SJCRH30 (cell line): ENCODE results near the gene PSG4. TPM values are rescaled to one million over a fixed set of nuclear protein-coding genes. Genes with fewer than 3 reads are reported as not detected.
"Not testable (repeated sequence)": the region's sequence is repeated elsewhere in the genome, so short reads cannot be mapped to it uniquely, and the experiment has no call there.

Experiments
- DNase-seq, 2 experiments: peaks; one replicate each; pipeline ENCODE4 v3.0.0-alpha.2; 2015 to 2020
- H3K27ac ChIP-seq: fragments of 250-450 bp; sonication (Bioruptor Pico); 2 replicates; pipeline ENCODE4 v1.5.1; 2020; ENCODE audit warnings: mild to moderate bottlenecking, moderate library complexity
- H3K27me3 ChIP-seq: fragments of 250-450 bp; sonication (Bioruptor Pico); 2 replicates; pipeline ENCODE4 v1.5.1; 2020; ENCODE audit warnings: mild to moderate bottlenecking, moderate library complexity
- H3K36me3 ChIP-seq: fragments of 250-450 bp; sonication (Bioruptor Pico); 2 replicates; pipeline ENCODE4 v1.5.1; 2020; ENCODE audit warnings: mild to moderate bottlenecking, moderate library complexity
- H3K4me1 ChIP-seq: fragments of 250-450 bp; sonication (Bioruptor Pico); 2 replicates; pipeline ENCODE4 v1.5.1; 2020; ENCODE audit warnings: mild to moderate bottlenecking, moderate library complexity
- H3K4me3 ChIP-seq: fragments of 250-450 bp; sonication (Bioruptor Pico); 2 replicates; pipeline ENCODE4 v1.5.1; 2020; ENCODE audit warnings: mild to moderate bottlenecking, moderate library complexity
- H3K9me3 ChIP-seq: fragments of 250-450 bp; sonication (Bioruptor Pico); replicated peaks from 2 replicates; pipeline ENCODE4 v1.5.1; 2020; ENCODE audit warnings: mild to moderate bottlenecking, moderate library complexity
- total RNA-seq: library from RNA; depleted of rRNA; stranded (reverse); fragments of >200 nt; shearing (Covaris generic); gene quantifications from 2 replicates; pipeline ENCODE4 v1.2.3, GENCODE V29; 2014; rRNA removed

Gene PSG4
- total RNA-seq, 1 experiment from 2014 or later = not detected

GRCh38 chr19:43178577-43178976 lies 26.9 kb downstream of the PSG4 start:
- not testable (repeated sequence) for H3K9me3 ChIP-seq, DNase-seq, H3K36me3 ChIP-seq, H3K4me3 ChIP-seq, H3K27me3 ChIP-seq, H3K4me1 ChIP-seq, H3K27ac ChIP-seq

- not testable (repeated sequence) for H3K27me3 ChIP-seq, H3K9me3 ChIP-seq, DNase-seq, H3K4me3 ChIP-seq, H3K27ac ChIP-seq, H3K36me3 ChIP-seq, H3K4me1 ChIP-seq
Measured at GRCh38 chr19:43165906-43166305, 39.5 kb downstream of the PSG4 start.

- not testable (repeated sequence) for H3K36me3 ChIP-seq, H3K4me1 ChIP-seq, H3K4me3 ChIP-seq, H3K27ac ChIP-seq, DNase-seq, H3K27me3 ChIP-seq, H3K9me3 ChIP-seq
Measured at GRCh38 chr19:43163135-43163534, 42.3 kb downstream of the PSG4 start.

- H3K4me1 ChIP-seq, H3K4me3 ChIP-seq, H3K27ac ChIP-seq: not testable (repeated sequence)
Measured at GRCh38 chr19:43162261-43162660, 43.2 kb downstream of the PSG4 start.

GRCh38 chr19:43152214-43152613 lies 53.2 kb downstream of the PSG4 start:
- no peak for DNase-seq
- H3K27ac ChIP-seq = no peak overlapping the region
- H3K9me3 ChIP-seq = no peaks in the 10 kb centered on the region
- H3K4me3 ChIP-seq = no peak overlapping the region
- H3K4me1 ChIP-seq = no peaks in the 10 kb centered on the region
- H3K27me3 ChIP-seq = no peaks in the 10 kb centered on the region
- no peaks in the 10 kb centered on the region for H3K36me3 ChIP-seq

More at GRCh38 chr19:43162261-43162660, 43.2 kb downstream of the PSG4 start:
- H3K9me3 ChIP-seq, DNase-seq, H3K27me3 ChIP-seq, H3K36me3 ChIP-seq: not testable (repeated sequence)

- not testable (repeated sequence) for H3K27ac ChIP-seq, DNase-seq, H3K9me3 ChIP-seq, H3K4me1 ChIP-seq, H3K36me3 ChIP-seq, H3K4me3 ChIP-seq, H3K27me3 ChIP-seq
Measured at GRCh38 chr19:43149788-43150187, 55.6 kb downstream of the PSG4 start.

- Histone ChIP-seq H3K36me3 (no peaks in the 10 kb centered on the region), H3K4me1 (no peaks in the 10 kb centered on the region), H3K27me3 (no peaks in the 10 kb centered on the region), H3K9me3 (no peaks in the 10 kb centered on the region), H3K27ac (no peak overlapping the region), H3K4me3 (no peak overlapping the region)
- DNase-seq = no peak
Measured at GRCh38 chr19:43148233-43148632, 57.2 kb downstream of the PSG4 start.

Other genes with a start within 250 kb of the PSG4 start
- gene PSG11, start 179.2 kb downstream of the PSG4 start, total RNA-seq = not detected in 2 replicates
- gene PSG2, start 122.9 kb downstream of the PSG4 start, total RNA-seq = not detected in 2 replicates
- gene PSG5, start 19.1 kb downstream of the PSG4 start, total RNA-seq = not detected in 2 replicates
- 0.08 TPM in 1 of 2 replicates, not detected in the other for gene PSG9, start 63.9 kb upstream of the PSG4 start, total RNA-seq
- gene CD177, start 148.0 kb upstream of the PSG4 start, total RNA-seq = not detected in 2 replicates
- not detected in 2 replicates for gene TEX101, start 209.3 kb upstream of the PSG4 start, total RNA-seq